Fibroblast of lung (primary cell): ENCODE results near the gene LRRK1. TPM values are rescaled to one million over a fixed set of nuclear protein-coding genes. Genes with fewer than 3 reads are reported as not detected.

Experiments used
- DNase-seq, 2 donors: peaks; one replicate each; pipeline versions ENCODE4 v3.0.0 to v3.0.0-alpha.2; 2010; ENCODE audit warnings: low read depth in 2 of 2
- H2AFZ ChIP-seq: 2 replicates; pipeline ENCODE4 v1.5.1; 2012; ENCODE audit warnings: low read length, control low read depth, inconsistent platforms
- H3K27ac ChIP-seq: 2 replicates; pipeline ENCODE4 v1.5.1; 2011; ENCODE audit warnings: low read length, control low read depth; ENCODE audit not compliant: insufficient read depth
- H3K27me3 ChIP-seq: 2 replicates; pipeline ENCODE4 v1.5.1; 2011; ENCODE audit warnings: mild to moderate bottlenecking, low read length; ENCODE audit not compliant: control insufficient read depth, insufficient read depth
- H3K36me3 ChIP-seq: 2 replicates; pipeline ENCODE4 v1.5.1; 2011; ENCODE audit warnings: low read length; ENCODE audit not compliant: control insufficient read depth, insufficient read depth
- H3K4me1 ChIP-seq: 2 replicates; pipeline ENCODE4 v1.5.1; 2011; ENCODE audit warnings: low read length; ENCODE audit not compliant: control insufficient read depth, insufficient read depth; ENCODE audit errors: extremely low read depth
- H3K4me2 ChIP-seq: 2 replicates; pipeline ENCODE4 v1.5.1; 2011; ENCODE audit warnings: low read length, control low read depth; ENCODE audit not compliant: insufficient read depth; ENCODE audit errors: extremely low read depth
- H3K4me3 ChIP-seq, 4 experiments: fragments of 200-600 bp in 1 of 4; sonication (generic) in 1 of 4; replicated peaks in 1 of 4; 2 replicates each; pipeline ENCODE4 v1.5.1; 2011 to 2016; ENCODE audit warnings: low read length in 4 of 4, low read depth in 3 of 4, mild to moderate bottlenecking in 3 of 4, control low read depth in 2 of 4, inconsistent platforms in 1 of 4, mixed read lengths in 1 of 4; ENCODE audit not compliant: insufficient read depth in 1 of 4; ENCODE audit errors: control extremely low read depth in 1 of 4
- H3K79me2 ChIP-seq: 2 replicates; pipeline ENCODE4 v1.5.1; 2012; ENCODE audit warnings: mild to moderate bottlenecking, low read length, inconsistent platforms; ENCODE audit not compliant: control insufficient read depth, insufficient read depth
- H3K9ac ChIP-seq: 2 replicates; pipeline ENCODE4 v1.5.1; 2011; ENCODE audit warnings: mild to moderate bottlenecking, low read length, control low read depth; ENCODE audit not compliant: insufficient read depth
- H3K9me3 ChIP-seq: 2 replicates; pipeline ENCODE4 v1.5.1; 2012; ENCODE audit warnings: low read depth, low read length; ENCODE audit not compliant: control insufficient read depth, insufficient read depth
- H4K20me1 ChIP-seq: 2 replicates; pipeline ENCODE4 v1.5.1; 2011; ENCODE audit warnings: low read length; ENCODE audit not compliant: control insufficient read depth, insufficient read depth; ENCODE audit errors: extremely low read depth
- EZH2 ChIP-seq: IDR thresholded peaks from 2 replicates; pipeline ENCODE4 v1.5.1; 2012; ENCODE audit warnings: low read length, control low read depth, mild to moderate bottlenecking; ENCODE audit errors: missing control alignments
- polyA plus RNA-seq, 2 donors: library from polyadenylated mRNA; depleted of rRNA in 1 of 2; stranded (reverse) in 1 of 2; unstranded in 1 of 2; fragments of >200 nt; gene quantifications; 2 replicates each; pipeline ENCODE4 v1.2.1, GENCODE V29; 2011 to 2012; ENCODE audit warnings: missing spikeins in 1 of 2
- total RNA-seq: library from RNA; depleted of rRNA; stranded (reverse); fragments of >200 nt; gene quantifications from 2 replicates; pipeline ENCODE4 v1.2.1, GENCODE V29; 2014
- TF ChIP-seq, protein P1 (sequence below), 2 donors: IDR thresholded peaks in 1 of 2; conservative IDR thresholded peaks in 1 of 2; 1 replicate in 1 of 2; 2 replicates in 1 of 2; pipeline ENCODE4 v1.5.1; 2011 to 2012; ENCODE audit warnings: low read length in 2 of 2, control low read depth in 1 of 2, inconsistent platforms in 1 of 2, low read depth in 1 of 2, mild to moderate bottlenecking in 1 of 2

The LRRK1 gene
- total and polyA plus RNA-seq, 2 donors (not counting 1 experiment from before 2014, with no cell fraction given): 3.8 to 12.2 TPM

DNA sequence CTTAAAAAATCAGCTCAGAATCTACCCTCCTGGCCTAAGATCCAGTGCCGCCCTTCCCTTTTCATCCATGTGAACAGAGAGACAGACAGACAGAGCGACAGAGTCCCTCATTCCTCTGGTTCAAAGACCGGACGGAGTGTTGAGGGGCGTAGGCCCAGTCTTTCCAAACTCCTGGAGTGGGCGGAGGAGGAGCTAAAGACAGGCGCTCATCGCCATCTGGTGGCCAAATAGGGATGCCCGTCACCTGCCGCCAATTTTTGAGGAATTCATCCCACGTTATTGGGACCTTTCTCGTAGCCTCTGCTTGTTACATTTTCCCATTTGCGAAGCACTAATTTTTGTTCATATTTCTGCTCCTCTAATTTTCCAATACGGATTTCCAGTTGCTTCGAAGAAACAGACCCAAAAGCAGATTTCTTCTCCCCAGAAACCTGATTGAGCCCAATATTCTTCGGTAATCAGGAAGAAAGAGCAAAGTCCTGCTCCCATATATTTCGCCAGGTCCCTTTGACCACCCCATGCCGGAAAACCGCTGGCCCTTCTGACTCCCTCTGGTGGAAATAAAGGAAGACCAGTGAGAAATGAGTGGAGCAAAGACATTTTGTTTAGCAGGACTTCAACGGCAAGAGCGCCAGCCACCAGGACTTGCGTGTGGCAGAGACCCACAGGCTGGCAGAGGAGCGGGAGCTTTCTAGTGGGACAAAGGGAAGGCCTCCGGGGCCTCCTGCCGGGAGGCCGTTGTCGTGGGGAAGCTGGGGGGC, 88.0 kb downstream of the LRRK1 start:
- peak; percentile 68 to 79 for DNase-seq
- H4K20me1 ChIP-seq: no peaks in the 10 kb centered on the region
- no peak for TF ChIP-seq EZH2
- TF ChIP-seq, protein P1, sequence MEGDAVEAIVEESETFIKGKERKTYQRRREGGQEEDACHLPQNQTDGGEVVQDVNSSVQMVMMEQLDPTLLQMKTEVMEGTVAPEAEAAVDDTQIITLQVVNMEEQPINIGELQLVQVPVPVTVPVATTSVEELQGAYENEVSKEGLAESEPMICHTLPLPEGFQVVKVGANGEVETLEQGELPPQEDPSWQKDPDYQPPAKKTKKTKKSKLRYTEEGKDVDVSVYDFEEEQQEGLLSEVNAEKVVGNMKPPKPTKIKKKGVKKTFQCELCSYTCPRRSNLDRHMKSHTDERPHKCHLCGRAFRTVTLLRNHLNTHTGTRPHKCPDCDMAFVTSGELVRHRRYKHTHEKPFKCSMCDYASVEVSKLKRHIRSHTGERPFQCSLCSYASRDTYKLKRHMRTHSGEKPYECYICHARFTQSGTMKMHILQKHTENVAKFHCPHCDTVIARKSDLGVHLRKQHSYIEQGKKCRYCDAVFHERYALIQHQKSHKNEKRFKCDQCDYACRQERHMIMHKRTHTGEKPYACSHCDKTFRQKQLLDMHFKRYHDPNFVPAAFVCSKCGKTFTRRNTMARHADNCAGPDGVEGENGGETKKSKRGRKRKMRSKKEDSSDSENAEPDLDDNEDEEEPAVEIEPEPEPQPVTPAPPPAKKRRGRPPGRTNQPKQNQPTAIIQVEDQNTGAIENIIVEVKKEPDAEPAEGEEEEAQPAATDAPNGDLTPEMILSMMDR (conservative IDR thresholded peaks at IDR 0.05 in 1 of 2, IDR thresholded peaks at IDR 0.05 in 1 of 2; ENCODE audit: low read depth in 1 of 2, low read length in 2 of 2): peak; percentile 90 to 92
- peak overlapping the region; percentile 65 for H2AFZ ChIP-seq
- H3K4me3 ChIP-seq: no peak overlapping the region
- H3K4me1 ChIP-seq: peaks cover 2% of the 10 kb centered on the region
- H3K27ac ChIP-seq: no peak overlapping the region
- H3K27me3 ChIP-seq: no peaks in the 10 kb centered on the region
- H3K4me2 ChIP-seq: peak overlapping the region; percentile 48
- H3K9ac ChIP-seq: no peak overlapping the region
- no peaks in the 10 kb centered on the region for H3K79me2 ChIP-seq
- peaks cover 1% of the 10 kb centered on the region for H3K36me3 ChIP-seq
- no peaks in the 10 kb centered on the region for H3K9me3 ChIP-seq

DNA sequence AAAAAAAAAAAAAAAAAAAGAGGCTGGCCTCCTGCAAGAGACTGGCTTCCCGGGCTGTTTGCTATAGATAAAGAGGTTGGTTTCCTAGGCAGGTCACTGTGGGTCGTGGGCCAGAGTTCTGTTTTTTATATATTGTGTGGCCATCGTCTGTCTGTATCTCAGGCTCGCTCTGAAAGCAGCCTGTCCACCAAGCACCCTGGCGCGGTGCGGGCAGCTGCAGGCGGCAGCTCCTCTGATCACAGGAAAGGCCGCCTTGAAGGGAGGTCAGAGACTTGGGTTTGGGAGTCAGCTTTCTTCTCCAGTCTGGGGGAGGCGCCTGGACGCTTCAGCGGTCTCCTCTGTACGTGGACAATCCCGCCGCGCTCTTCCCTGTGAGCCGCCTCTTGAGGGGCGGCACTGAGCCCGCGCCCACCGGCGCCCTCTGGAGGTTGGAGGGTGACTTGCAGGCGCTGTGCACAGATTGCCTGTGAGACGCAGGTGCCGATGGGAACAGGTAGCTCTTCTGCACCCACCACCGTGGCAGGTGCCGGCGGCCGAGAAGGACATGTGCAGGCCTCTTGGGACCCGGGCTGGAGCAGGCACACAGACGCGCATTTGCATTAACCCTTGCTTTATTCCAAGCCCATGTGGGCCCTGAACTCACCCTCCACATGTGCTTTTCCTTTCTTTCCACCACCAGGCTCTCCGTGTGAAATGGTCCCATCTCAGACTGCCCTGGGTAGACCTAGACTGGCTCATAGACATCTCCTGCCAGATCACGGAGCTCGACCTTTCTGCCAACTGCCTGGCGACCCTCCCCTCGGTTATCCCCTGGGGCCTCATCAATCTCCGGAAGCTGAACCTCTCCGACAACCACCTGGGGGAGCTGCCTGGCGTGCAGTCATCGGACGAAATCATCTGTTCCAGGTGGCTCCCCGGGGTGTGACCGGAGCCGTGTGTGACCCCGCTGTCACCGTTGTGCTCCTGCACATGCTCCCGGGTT, 89.3 kb downstream of the LRRK1 start:
- Histone ChIP-seq H3K79me2 (no peaks in the 10 kb centered on the region), H3K27me3 (no peaks in the 10 kb centered on the region), H4K20me1 (no peaks in the 10 kb centered on the region), H3K27ac (no peak overlapping the region), H3K4me3 (peak overlapping the region in 3 of 4 experiments; percentile 0 to 62 (median 54)), H3K4me2 (peak overlapping the region; percentile 61), H3K9me3 (no peaks in the 10 kb centered on the region), H3K9ac (no peak overlapping the region), H3K4me1 (peaks cover 2% of the 10 kb centered on the region), H3K36me3 (peaks cover 1% of the 10 kb centered on the region), H2AFZ (peak overlapping the region; percentile 54)
- TF ChIP-seq, protein P1 (conservative IDR thresholded peaks at IDR 0.05 in 1 of 2, IDR thresholded peaks at IDR 0.05 in 1 of 2; ENCODE audit: low read depth in 1 of 2, low read length in 2 of 2): peak; percentile 89 to 96
- TF ChIP-seq EZH2: no peak
- peak; percentile 71 to 79 for DNase-seq

DNA sequence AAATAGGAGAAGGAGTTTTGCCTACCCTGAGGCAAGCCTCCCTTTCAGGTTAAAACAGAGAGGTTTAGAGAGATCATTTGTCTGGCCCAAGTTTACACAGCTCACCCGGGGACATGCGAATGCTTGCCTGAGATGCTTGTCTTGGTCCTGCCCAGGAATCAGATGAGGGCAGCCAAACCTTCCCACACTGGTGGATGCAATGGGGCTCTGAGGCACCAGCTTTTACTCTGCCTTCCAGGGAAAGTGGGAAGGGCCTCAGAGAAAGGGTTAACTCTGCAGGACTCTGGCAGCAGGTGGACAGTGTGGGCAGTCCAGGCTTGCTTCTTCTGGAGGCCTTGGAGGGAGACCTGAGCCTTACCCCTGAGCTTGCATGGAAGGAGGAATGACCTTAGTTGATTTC, 90.0 kb downstream of the LRRK1 start:
- H3K36me3 ChIP-seq: peaks cover 1% of the 10 kb centered on the region
- no peak overlapping the region for H3K4me3 ChIP-seq
- H2AFZ ChIP-seq: no peak overlapping the region
- no peaks in the 10 kb centered on the region for H3K9me3 ChIP-seq
- H3K4me2 ChIP-seq: no peak overlapping the region
- no peaks in the 10 kb centered on the region for H3K27me3 ChIP-seq
- H4K20me1 ChIP-seq: no peaks in the 10 kb centered on the region
- no peak overlapping the region for H3K9ac ChIP-seq
- H3K4me1 ChIP-seq: peaks cover 2% of the 10 kb centered on the region
- no peak overlapping the region for H3K27ac ChIP-seq
- TF ChIP-seq, protein P1 (conservative IDR thresholded peaks at IDR 0.05 in 1 of 2, IDR thresholded peaks at IDR 0.05 in 1 of 2; ENCODE audit: low read depth in 1 of 2, low read length in 2 of 2): no peak
- no peak for TF ChIP-seq EZH2
- no peak for DNase-seq
- H3K79me2 ChIP-seq: no peaks in the 10 kb centered on the region
